K562 treated with DMSO at 1 percent for 12 hours (cell line): Measurements from ENCODE around the gene EIF2B1. TPM values are rescaled to one million over a fixed set of nuclear protein-coding genes. Genes with fewer than 3 reads are reported as not detected.

Experiments used
- total RNA-seq: library from RNA; unstranded; fragments of 300-600 nt; gene quantifications from 2 replicates; pipeline ENCODE4 v1.2.3, GENCODE V29; 2022; ENCODE audit not compliant: insufficient read depth

Gene EIF2B1
- 28.9 and 57.8 TPM in 2 replicates for total RNA-seq

GRCh38 chr12:123633379-123634141 is at the start of gene EIF2B1, which contains the start of gene GTF2H3:
EIF2B1 (minus strand) TSS chr12:123633686; CDS start chr12:123633557, 129 bp downstream.
GTF2H3 (plus strand) TSS chr12:123633829; CDS start chr12:123633860, 31 bp downstream.

GRCh38 chr12:123670882-123671728 is 37.6 kb upstream of the EIF2B1 start, which contains the start of gene TCTN2:
TCTN2 (plus strand) TSS chr12:123671113; CDS start chr12:123671241, 128 bp downstream.

GRCh38 chr12:123601602-123602489 is 31.6 kb downstream of the EIF2B1 start, which contains the start of gene DDX55:
DDX55 (plus strand) TSS chr12:123602099; CDS start chr12:123602149, 50 bp downstream.

Other genes starting within 250 kb of the EIF2B1 start
- gene KMT5A, start 249.6 kb downstream of the EIF2B1 start, total RNA-seq, result 48.7 and 93.1 TPM in 2 replicates
- 5.2 and 6.2 TPM in 2 replicates for gene RILPL2, start 197.0 kb downstream of the EIF2B1 start, total RNA-seq
- 12.6 and 22.7 TPM in 2 replicates for gene SNRNP35, start 175.5 kb downstream of the EIF2B1 start, total RNA-seq
- gene RILPL1, start 100.0 kb downstream of the EIF2B1 start, total RNA-seq, result 5.1 and 10.8 TPM in 2 replicates
- gene TMED2, start 49.1 kb downstream of the EIF2B1 start, total RNA-seq, result 82.1 and 143 TPM in 2 replicates
- 10.0 and 29.9 TPM in 2 replicates for gene DDX55, start 31.6 kb downstream of the EIF2B1 start, total RNA-seq
- gene GTF2H3, start 143 bp upstream of the EIF2B1 start, total RNA-seq, result 7.1 and 22.0 TPM in 2 replicates
- gene TCTN2, start 37.4 kb upstream of the EIF2B1 start, total RNA-seq, result 2.0 and 5.5 TPM in 2 replicates
- gene ATP6V0A2, start 78.7 kb upstream of the EIF2B1 start, total RNA-seq, result 6.2 and 19.2 TPM in 2 replicates
- gene DNAH10, start 128.6 kb upstream of the EIF2B1 start, total RNA-seq, result 0.44 and 0.50 TPM in 2 replicates